ENCODE measurements around the gene PTPN4.

- TF ChIP-seq CTCF (conservative IDR thresholded peaks at IDR 0.05 in 1 of 2, IDR thresholded peaks at IDR 0.05 in 1 of 2; ENCODE audit: low read depth in 1 of 2, low read length in 2 of 2) = no peak
- no peak for TF ChIP-seq EZH2 (IDR thresholded peaks at IDR 0.05; ENCODE audit: low read length, missing control alignments)
These were observed 169.8 kb downstream of the PTPN4 start for GRCh38 chr2:119929537-119929936.
